Measurements from ENCODE around the gene P4HA3.

Gene P4HA3

DNA sequence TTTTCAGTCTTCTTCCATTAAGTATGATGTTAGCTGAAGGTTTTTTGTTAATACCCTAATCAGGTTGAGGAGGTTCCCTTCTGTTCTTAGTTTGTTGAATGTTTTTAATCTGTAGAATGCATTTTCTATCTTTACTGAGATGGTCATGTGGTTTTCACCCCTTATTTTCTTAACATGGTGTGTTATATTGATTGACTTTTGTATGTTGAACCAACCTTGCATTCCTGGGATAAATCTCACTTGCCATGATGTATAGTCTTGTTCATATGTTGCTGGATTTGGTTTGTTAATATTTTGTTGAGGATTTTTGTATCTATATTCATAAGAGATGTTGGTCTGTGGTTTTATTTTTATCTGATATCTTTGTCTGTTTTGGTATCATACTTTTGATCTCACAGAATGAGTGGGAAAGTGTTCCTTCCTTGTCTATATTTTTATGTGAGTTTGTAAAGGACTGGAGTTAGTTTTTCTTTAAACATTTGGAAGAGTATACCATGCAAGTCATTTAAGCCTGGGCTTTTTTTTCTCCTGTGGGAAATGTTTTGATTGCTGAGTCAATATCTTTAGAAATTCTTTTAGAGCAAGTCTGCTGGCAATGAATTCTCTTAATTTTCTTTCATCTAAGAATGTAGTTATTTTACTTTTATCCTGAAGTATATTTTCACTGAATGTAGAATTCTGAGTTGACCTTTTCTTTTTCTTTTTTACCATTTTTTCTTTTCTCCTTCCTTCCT lies 5.5 kb upstream of the P4HA3 start:
- no peak for DNase-seq

DNA sequence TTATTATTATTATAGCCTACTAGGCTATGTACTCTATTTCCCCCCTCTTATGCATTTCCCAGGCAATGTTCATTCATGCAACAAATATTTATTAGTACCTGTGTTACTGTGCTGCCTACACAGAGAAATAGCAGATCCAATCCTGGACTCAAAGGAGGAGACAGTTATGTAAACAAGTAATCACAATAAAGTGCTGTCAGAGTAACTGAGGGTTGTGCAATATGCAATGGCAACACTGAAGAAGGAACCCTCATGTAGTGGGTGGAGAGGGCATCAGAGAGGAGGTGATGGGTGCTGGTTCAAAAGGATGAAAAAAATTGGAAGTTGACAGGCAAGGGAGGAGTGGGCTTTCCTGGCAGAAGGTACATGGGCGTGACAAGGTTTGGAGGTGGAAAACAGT lies 886 bp upstream of the P4HA3 start:
- DNase-seq: no peak

DNA sequence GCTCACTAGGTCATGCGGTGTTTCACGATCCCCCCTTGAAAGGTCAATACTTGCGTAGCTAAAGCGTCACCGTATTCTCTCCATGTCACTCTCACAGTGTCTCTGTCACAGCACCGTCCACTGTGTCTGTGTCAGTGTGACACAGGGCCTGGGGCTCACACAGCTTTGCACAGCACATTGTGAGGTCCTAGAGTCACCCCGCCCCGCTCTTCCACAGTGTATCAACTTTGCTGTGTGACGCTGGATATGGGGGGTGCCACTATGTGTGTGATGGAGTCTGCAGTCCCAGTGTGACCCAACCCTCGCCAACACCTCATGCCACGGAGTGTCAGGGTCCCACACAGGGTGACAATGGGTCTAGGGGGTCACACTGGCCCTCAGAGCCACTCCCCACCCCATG lies 583 bp downstream of the P4HA3 start:
- DNase-seq: no peak

DNA sequence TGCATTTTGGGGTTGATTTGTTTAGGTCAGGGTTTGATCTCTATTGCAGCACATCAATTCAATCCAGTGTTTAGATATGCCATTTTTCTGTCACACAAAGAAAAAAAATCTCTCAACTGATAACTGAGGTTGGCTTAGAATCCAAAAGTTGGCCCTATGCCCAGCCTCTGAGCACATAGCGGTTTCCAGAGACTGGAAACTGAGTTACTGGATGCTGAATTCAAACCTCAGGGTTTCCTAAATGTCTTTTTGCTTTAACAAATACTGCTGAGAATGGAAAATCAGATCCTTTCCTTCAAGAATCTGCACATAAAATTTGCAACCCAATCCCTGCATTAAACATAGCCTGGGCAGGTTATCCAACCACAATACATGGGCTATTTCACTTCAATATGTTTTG lies 4.0 kb downstream of the P4HA3 start:
- no peak for DNase-seq

- DNase-seq: no peak
These were observed 4.8 kb downstream of the P4HA3 start for GRCh38 chr11:74306435-74307175.

DNA sequence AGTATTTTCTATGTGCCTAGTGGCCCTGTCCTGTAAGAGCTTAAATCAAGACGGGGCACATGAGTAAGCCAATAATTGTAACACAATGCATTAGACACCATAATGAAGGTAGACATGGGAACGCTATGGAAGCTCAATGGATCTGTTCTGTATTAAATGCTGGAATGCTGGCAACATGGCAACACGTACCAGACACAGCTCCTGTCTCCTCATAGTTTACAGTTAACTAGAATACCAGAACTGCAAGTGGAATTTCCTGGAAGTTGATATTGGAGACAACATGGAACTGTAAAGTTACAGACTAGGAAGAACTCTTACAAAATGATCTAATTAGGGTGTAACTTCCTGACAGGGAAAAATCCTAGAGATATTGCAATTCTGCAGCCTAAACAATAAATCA lies 12.4 kb downstream of the P4HA3 start:
- DNase-seq: no peak

GRCh38 chr11:74297484-74297883 lies 14.0 kb downstream of the P4HA3 start:
- no peak for DNase-seq

DNA sequence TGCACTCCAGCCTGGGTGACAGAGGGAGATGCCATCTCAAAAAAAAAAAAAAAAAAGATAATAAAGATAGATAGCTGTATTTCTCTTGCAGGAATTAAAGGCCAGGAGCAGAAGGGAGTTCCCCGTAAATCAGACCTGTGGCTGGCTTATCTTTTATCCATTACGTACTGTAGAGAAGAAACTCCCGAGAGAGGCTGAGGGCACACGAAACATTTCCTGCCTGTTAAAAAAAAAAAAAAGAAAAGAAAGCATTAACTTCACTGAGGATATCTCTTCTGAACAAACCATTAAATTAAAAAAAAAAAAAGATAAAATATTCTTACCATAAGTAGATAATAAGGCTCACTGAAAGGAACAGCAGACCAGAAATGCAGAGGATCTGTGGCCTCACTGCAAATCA lies 22.5 kb downstream of the P4HA3 start:
- peak; percentile 84 for DNase-seq

GRCh38 chr11:74288161-74288560 lies 23.3 kb downstream of the P4HA3 start:
- peak; percentile 96 for DNase-seq

DNA sequence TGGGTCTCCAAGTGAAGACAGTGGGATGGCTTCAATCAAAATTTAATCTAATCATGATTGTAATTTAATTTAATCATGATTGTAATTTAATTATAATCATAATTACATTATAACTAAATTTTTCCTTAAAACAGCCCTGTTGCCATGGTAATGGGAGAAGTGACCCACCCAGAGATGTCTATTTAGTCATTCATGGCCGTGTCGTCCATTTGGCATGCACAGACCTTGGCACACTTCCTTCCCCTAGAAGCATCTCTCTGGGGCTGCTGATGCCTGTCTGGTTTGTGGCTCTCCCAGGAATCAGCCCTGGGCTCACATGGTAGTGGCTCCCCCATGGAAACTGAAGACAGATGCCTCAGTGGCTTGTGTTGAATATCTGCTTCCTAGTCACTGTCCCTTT lies 27.0 kb downstream of the P4HA3 start:
- no peak for DNase-seq

GRCh38 chr11:74283580-74284180 lies 27.8 kb downstream of the P4HA3 start:
- no peak for DNase-seq

GRCh38 chr11:74282914-74283371 lies 28.5 kb downstream of the P4HA3 start:
- DNase-seq: no peak

DNA sequence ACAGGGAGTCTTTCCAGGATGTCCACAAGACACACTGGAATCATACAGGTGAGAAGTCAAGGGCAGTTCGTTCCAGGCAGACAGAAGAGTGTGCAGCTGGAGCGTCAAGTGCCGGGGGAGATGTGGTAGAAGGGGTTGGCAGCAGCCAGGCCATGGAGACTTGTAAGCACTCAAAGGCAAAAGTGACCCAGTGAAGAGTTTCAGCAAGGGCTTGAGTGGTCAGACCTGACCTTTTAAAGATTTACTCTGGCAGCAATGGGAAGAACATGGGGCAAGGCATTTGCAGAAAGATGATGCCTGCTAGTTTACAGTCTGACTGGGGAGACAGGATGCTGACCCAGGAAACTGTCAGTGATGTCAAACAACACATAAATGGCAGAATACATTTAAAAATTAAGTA lies 29.0 kb downstream of the P4HA3 start:
- no peak for DNase-seq

- DNase-seq: no peak
These were observed 30.9 kb downstream of the P4HA3 start for GRCh38 chr11:74280494-74280893.

DNA sequence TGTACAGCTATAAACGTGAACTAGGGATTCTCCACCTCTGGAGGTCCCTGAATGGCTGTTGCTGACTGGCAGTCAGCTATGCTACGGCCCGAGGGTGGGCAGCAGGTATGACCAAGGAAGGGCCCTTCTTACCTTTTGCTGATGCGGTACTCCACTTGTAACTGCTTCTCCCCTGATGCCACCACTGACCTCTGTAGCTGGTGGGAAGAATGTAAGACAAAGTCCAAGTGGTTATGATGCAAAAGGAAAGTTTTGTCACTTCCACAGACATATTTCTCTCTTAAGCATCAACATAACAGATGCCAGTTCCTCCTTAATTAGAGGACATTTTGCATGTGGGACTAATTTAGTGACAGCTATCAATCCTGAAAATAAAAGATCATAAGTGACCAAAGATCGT lies 32.2 kb downstream of the P4HA3 start:
- no peak for DNase-seq

GRCh38 chr11:74278721-74279161 lies 32.7 kb downstream of the P4HA3 start:
- peak; percentile 91 for DNase-seq

GRCh38 chr11:74278103-74278502 lies 33.3 kb downstream of the P4HA3 start:
- no peak for DNase-seq

- DNase-seq: no peak
These were observed 34.9 kb downstream of the P4HA3 start for GRCh38 chr11:74276581-74276980.

DNA sequence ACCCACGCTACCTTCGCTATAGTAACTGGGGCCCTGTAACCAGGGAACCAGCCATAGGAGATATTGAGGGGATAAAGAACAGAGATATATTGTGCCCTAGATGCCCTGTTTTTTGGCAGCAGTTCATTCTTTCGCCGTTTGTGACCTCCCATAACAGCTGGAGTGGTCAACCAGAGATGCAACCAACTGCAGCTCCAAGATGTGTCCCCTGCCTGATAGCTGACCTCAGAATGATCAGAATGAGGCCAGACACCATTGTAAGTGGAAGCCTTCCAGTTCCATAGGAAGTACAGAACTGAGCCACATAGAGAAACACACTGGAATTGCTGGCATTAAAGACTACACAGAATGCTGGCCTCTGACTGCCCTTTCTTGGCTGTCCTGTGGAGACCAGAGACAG lies 39.2 kb downstream of the P4HA3 start:
- DNase-seq: no peak

- no peak for DNase-seq
These were observed 42.2 kb downstream of the P4HA3 start for GRCh38 chr11:74269161-74269811.

DNA sequence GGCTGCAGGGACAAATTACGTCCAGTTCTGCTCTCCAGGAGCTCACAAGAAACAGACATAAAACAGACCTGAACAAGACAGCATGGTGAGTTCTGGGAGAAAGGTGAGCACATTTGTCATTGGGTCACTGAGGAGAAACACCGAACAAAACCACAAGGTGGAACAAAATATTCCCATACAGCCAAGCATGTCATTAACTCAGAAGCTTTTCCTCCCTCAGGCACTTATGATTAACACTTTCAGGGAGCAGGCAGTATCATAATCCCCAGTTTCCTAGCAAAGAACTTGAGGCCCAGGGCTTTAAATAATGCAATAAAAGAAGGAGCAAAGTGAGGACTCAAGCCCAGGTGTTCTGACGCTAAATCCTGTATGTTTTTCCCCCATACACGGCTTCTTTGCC lies 43.0 kb downstream of the P4HA3 start:
- DNase-seq: no peak

GRCh38 chr11:74267014-74267413 lies 44.4 kb downstream of the P4HA3 start:
- no peak for DNase-seq

- no peak for DNase-seq
These were observed 46.2 kb downstream of the P4HA3 start for GRCh38 chr11:74265256-74265655.

DNA sequence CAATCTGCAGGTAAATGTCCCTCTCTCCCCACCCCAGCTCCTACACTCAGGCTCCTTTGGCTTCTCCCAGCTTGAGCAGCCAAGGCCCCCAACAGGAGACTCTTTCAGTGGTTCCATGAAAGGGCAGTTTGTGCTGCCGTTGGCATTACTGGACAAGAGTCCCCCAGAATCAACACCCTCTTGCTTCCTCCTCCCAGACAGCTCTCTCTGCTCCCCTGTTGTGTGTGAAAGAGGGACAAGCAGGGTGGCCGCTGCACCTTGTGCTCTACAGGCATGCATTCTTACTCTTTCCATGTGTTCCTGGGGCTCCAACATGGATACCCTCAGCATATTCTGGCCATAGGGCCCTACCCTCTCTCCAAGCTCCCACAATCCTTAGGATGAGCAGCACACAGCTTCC lies 48.7 kb downstream of the P4HA3 start:
- DNase-seq: no peak
